Kidney (tissue), 14 donors: ENCODE results near the gene CCSER1. TPM values are rescaled to one million over a fixed set of nuclear protein-coding genes. Genes with fewer than 3 reads are reported as not detected.
"Not testable (repeated sequence)": the region's sequence is repeated elsewhere in the genome, so short reads cannot be mapped to it uniquely, and the experiment has no call there.

Source experiments
- DNase-seq, 5 donors: peaks; one replicate each; pipeline ENCODE4 v3.0.0-alpha.2; 2013 to 2020
- FAIRE-seq: peaks from 2 replicates; lab custom pipeline; 2012; peaks lifted over from hg19 to GRCh38; lab: Jason Lieb, UNC
- H3K27ac ChIP-seq, 2 donors: one replicate each; pipeline ENCODE4 v1.7.0; 2013; ENCODE audit warnings: low read depth in 2 of 2, low read length in 2 of 2, inconsistent platforms in 1 of 2
- H3K27me3 ChIP-seq: one replicate; pipeline ENCODE4 v1.7.1; 2013; ENCODE audit warnings: low read length, inconsistent platforms; ENCODE audit not compliant: control insufficient read depth, insufficient read depth
- H3K36me3 ChIP-seq, 3 donors: one replicate each; pipeline versions ENCODE4 v1.7.0 to v1.7.1; 2013; ENCODE audit warnings: low read length in 3 of 3, control low read depth in 1 of 3, inconsistent platforms in 1 of 3; ENCODE audit not compliant: insufficient read depth in 3 of 3, control insufficient read depth in 2 of 3
- H3K4me1 ChIP-seq, 3 donors: one replicate each; pipeline versions ENCODE4 v1.7.0 to v1.7.1; 2013; ENCODE audit warnings: low read length in 3 of 3, inconsistent platforms in 1 of 3, low read depth in 1 of 3; ENCODE audit not compliant: control insufficient read depth in 2 of 3, insufficient read depth in 2 of 3
- H3K4me3 ChIP-seq, 3 donors: one replicate each; pipeline versions ENCODE4 v1.7.0 to v1.8.1; 2013; ENCODE audit warnings: low read length in 3 of 3, control low read depth in 1 of 3, inconsistent platforms in 1 of 3
- H3K9ac ChIP-seq, 3 donors: one replicate each; pipeline versions ENCODE4 v1.7.0 to v1.7.1; 2013; ENCODE audit warnings: low read length in 3 of 3, control low read depth in 1 of 3, inconsistent platforms in 1 of 3
- H3K9me3 ChIP-seq, 3 donors: one replicate each; pipeline versions ENCODE4 v1.7.0 to v1.7.1; 2013; ENCODE audit warnings: low read length in 3 of 3, control low read depth in 1 of 3, inconsistent platforms in 1 of 3; ENCODE audit not compliant: control insufficient read depth in 2 of 3, insufficient read depth in 1 of 3
- intact Hi-C: fragments of 100-400 bp; cut with DNase I; formaldehyde crosslinking; loops from one replicate; pipeline ENCODE4 v1.11.1; 2022
- polyA plus RNA-seq: library from polyadenylated mRNA; stranded (reverse); fragments of 350-450 nt; fragmentation: Illumina TruSeq; extraction: RNeasy Lipid Tissue Mini Kit (QIAGEN cat#74804); gene quantifications from one replicate; pipeline ENCODE4 v1.2.3, GENCODE V29; 2014; ENCODE audit warnings: low read depth, low replicate concordance; ENCODE audit not compliant: insufficient read depth
- total RNA-seq: library from RNA; stranded (reverse); fragmentation: NEBNext Ultra II Directional; extraction: Animal tissue kit (Norgen Biotek cat#: 25700); gene quantifications from one replicate; pipeline ENCODE4 v1.2.1, GENCODE V29; 2021
- TF ChIP-seq, protein P1 (sequence below): IDR thresholded peaks from 3 replicates; pipeline ENCODE4 v1.5.1; 2012; ENCODE audit warnings: mild to moderate bottlenecking, moderate library complexity, borderline replicate concordance; ENCODE audit not compliant: insufficient read depth; ENCODE audit errors: extremely low read depth
- donor health status: control.
- donor health status: control.
- donor health status: control.
- donor health status: control.
- donor health status: control.
- donor health status: DM: yes; HTN: yes; CAD: no.
- donor health status: Normal renal cell carcinoma (clear cell type).

The CCSER1 gene
- total and polyA plus RNA-seq, 2 donors from 2014 or later: 4.2 to 26.8 TPM

- Histone ChIP-seq H3K27ac (no peak overlapping the region), H3K9ac (no peak overlapping the region), H3K4me3 (no peak overlapping the region), H3K36me3 (no peaks in the 10 kb centered on the region), H3K4me1 (no peaks in the 10 kb centered on the region), H3K9me3 (no peaks in the 10 kb centered on the region), H3K27me3 (no peaks in the 10 kb centered on the region)
- intact Hi-C loops: no loop called here
- TF ChIP-seq, protein P1, sequence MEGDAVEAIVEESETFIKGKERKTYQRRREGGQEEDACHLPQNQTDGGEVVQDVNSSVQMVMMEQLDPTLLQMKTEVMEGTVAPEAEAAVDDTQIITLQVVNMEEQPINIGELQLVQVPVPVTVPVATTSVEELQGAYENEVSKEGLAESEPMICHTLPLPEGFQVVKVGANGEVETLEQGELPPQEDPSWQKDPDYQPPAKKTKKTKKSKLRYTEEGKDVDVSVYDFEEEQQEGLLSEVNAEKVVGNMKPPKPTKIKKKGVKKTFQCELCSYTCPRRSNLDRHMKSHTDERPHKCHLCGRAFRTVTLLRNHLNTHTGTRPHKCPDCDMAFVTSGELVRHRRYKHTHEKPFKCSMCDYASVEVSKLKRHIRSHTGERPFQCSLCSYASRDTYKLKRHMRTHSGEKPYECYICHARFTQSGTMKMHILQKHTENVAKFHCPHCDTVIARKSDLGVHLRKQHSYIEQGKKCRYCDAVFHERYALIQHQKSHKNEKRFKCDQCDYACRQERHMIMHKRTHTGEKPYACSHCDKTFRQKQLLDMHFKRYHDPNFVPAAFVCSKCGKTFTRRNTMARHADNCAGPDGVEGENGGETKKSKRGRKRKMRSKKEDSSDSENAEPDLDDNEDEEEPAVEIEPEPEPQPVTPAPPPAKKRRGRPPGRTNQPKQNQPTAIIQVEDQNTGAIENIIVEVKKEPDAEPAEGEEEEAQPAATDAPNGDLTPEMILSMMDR: no peak
- FAIRE-seq (no peak), DNase-seq (no peak)
These were observed 1241.9 kb downstream of the CCSER1 start for GRCh38 chr4:91369116-91369515.

GRCh38 chr4:91373546-91373945 is 1246.4 kb downstream of the CCSER1 start:
- H3K27me3 ChIP-seq: no peaks in the 10 kb centered on the region
- no peak overlapping the region for H3K9ac ChIP-seq
- no peaks in the 10 kb centered on the region for H3K36me3 ChIP-seq
- no peak for DNase-seq
- no peaks in the 10 kb centered on the region for H3K4me1 ChIP-seq
- H3K4me3 ChIP-seq: no peak overlapping the region
- no peak overlapping the region for H3K27ac ChIP-seq
- intact Hi-C loops: no loop called here
- TF ChIP-seq, protein P1: no peak
- H3K9me3 ChIP-seq: no peaks in the 10 kb centered on the region
- FAIRE-seq: no peak

DNA sequence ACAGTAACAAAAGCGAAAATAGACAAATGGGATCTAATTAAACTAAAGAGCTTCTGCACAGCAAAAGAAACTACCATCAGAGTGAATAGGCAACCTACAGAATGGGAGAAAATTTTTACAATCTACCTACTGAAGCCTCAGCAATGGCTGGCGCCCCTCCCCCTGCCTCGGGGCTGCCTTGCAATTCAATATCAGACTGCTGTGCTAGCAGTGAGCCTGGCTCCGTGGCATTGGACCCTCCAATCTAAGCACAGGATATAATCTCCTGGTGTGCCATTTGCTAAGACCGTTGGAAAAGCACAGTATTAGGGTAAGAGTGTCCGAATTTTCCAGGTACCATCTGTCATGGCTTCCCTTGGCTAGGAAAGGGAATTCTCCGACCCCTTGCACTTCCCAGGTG is 1278.2 kb downstream of the CCSER1 start:
- H3K9me3 ChIP-seq, H3K27ac ChIP-seq, FAIRE-seq, H3K9ac ChIP-seq, H3K36me3 ChIP-seq, intact Hi-C loops, H3K27me3 ChIP-seq, H3K4me1 ChIP-seq, DNase-seq, H3K4me3 ChIP-seq: not testable (repeated sequence)

DNA sequence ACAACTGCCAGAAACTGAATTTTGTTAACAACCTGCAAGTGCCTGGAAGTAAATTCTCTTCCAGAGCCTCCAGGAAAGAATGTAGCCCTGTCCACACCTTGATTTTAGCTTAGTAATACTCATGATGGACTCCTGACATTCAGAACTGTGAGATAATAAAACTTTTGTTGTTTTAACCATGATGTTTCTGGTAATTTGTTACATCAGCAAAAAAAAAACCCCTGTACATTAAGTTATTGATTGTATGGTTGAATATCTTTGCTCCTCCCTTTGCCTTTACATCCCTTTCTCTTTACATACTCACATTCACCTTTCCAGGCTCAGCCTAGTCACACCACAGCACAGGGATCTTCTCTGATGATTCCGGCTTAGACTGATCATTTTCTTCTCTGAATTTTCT is 1294.8 kb downstream of the CCSER1 start:
- TF ChIP-seq, protein P1: no peak
- no peaks in the 10 kb centered on the region for H3K36me3 ChIP-seq
- H3K27ac ChIP-seq: no peak overlapping the region
- no peak overlapping the region for H3K9ac ChIP-seq
- no peaks in the 10 kb centered on the region for H3K27me3 ChIP-seq
- intact Hi-C loops: no loop called here
- H3K9me3 ChIP-seq: peaks cover 0 to 7% (median 0%) of the 10 kb centered on the region in 3 donors
- no peak overlapping the region for H3K4me3 ChIP-seq
- no peaks in the 10 kb centered on the region for H3K4me1 ChIP-seq
- no peak for DNase-seq
- no peak for FAIRE-seq
